GM12865 (cell line): ENCODE data around the gene SURF4.

Source experiments
- DNase-seq: peaks from one replicate; pipeline ENCODE4 v3.0.0; 2010; ENCODE audit warnings: low read depth
- H3K4me3 ChIP-seq: 2 replicates; pipeline ENCODE4 v1.5.1; 2011; ENCODE audit warnings: mild to moderate bottlenecking, low read depth, low read length, control low read depth
- CTCF ChIP-seq: IDR thresholded peaks from 2 replicates; pipeline ENCODE4 v1.5.1; 2011; ENCODE audit warnings: low read length, control low read depth, low read depth, inconsistent platforms; ENCODE audit not compliant: insufficient read depth; ENCODE audit errors: missing control alignments

SURF4 gene

GRCh38 chr9:133371261-133371711 lies 4.6 kb downstream of the SURF4 start:
- H3K4me3 ChIP-seq = no peak overlapping the region
- no peak for TF ChIP-seq CTCF
- no peak for DNase-seq

- H3K4me3 ChIP-seq = no peak overlapping the region
- TF ChIP-seq CTCF = no peak
- DNase-seq = no peak
These were observed 5.2 kb downstream of the SURF4 start for GRCh38 chr9:133370685-133371084.

GRCh38 chr9:133369933-133370332 lies 5.9 kb downstream of the SURF4 start:
- H3K4me3 ChIP-seq = no peak overlapping the region
- DNase-seq = no peak
- TF ChIP-seq CTCF = no peak

- DNase-seq = no peak
- no peak for TF ChIP-seq CTCF
- no peak overlapping the region for H3K4me3 ChIP-seq
These were observed 6.4 kb downstream of the SURF4 start for GRCh38 chr9:133369422-133369821.

GRCh38 chr9:133368249-133368881 lies 7.5 kb downstream of the SURF4 start:
- no peak overlapping the region for H3K4me3 ChIP-seq
- DNase-seq = no peak
- TF ChIP-seq CTCF = no peak

- DNase-seq = no peak
- no peak for TF ChIP-seq CTCF
- H3K4me3 ChIP-seq = no peak overlapping the region
These were observed 8.1 kb downstream of the SURF4 start for GRCh38 chr9:133367778-133368177.

GRCh38 chr9:133367221-133367620 lies 8.6 kb downstream of the SURF4 start:
- H3K4me3 ChIP-seq = no peak overlapping the region
- no peak for TF ChIP-seq CTCF
- DNase-seq = no peak
